HG02623 (cell line): ENCODE data around the gene PIGV.

Experiments used
- ATAC-seq: cut with Tn5 transposase; IDR thresholded peaks from one replicate; pipeline ENCODE4 v1.9.1; 2021; ENCODE audit warnings: moderate library complexity; ENCODE audit not compliant: unreplicated experiment

The PIGV gene

DNA sequence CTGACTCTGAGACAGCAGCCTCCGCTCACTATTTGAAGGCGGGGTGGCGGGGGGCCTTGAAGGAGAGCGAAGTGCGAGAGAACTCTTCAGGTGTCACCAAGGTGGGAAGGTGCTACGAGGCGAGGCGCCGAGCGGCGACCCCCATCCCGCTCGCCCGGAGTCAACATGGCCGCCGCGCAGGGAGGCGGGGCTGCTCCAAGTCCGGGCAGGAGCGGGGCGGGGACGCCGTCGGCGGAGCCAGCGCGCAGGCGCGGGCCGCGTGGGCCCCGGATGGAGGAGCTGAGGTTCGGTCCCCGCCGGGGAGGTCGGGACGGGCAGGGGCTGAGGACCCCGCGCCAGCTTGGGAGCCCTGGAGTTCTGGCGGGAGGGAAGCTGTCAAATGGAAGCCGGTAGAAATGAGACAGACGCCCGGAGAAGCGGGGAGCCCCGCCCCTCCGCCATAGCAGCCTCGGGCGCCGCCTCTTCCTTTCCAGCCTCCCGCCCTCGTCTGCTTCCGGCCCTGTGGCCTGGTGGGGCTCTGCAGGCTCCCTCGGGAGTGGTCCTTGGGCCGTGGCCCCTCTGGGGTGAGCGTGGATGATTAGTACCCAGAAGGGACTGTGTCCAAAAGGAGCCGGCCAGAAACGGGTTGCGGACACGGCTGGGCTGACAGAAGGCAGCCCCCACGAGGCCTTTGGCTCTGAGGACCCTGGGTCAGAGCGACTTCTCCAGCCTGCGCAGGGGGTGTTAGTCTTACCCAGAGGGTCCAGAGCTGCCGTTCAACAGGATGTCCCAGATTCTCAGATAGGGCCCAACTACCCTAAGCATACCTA, at the start of gene PIGV:
PIGV (plus strand) TSS at position 245 of the 809 bp plus-strand sequence. CDS start 2,866 bp downstream, outside the sequence.
- ATAC-seq: peak; percentile 67

- no peak for ATAC-seq
Measured at GRCh38 chr1:26739329-26739914, 48.3 kb upstream of the PIGV start.

DNA sequence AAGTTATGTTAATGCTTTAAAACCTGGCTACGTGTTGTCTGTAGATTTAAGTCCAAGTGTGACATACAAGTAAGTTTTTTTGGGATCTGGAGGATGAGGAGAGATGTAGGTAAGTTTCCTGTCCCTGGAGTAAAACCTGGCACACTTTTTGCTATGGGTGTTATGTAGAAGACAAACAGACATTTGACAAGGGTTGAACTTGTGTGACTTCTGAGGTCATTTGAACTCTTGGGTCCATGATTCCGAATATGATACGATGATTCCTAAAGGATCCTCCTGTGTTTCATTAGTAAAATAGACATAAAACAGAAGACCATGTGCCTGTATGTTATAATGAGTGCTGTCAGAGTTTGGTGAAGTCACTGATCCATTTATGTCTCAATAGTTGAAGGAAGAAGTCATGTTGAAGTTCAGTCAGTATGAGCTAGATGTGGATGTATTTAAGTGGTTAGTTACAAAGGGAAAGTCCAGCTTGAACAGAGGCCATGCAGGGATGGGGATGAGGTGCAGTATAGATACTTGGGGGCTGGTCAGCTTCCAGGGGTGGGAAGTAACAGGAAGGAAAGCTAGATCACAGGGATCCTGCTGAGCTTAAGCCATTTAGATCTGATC, 47.6 kb upstream of the PIGV start:
- ATAC-seq: no peak

- ATAC-seq: no peak
Measured at GRCh38 chr1:26740952-26741351, 46.8 kb upstream of the PIGV start.

DNA sequence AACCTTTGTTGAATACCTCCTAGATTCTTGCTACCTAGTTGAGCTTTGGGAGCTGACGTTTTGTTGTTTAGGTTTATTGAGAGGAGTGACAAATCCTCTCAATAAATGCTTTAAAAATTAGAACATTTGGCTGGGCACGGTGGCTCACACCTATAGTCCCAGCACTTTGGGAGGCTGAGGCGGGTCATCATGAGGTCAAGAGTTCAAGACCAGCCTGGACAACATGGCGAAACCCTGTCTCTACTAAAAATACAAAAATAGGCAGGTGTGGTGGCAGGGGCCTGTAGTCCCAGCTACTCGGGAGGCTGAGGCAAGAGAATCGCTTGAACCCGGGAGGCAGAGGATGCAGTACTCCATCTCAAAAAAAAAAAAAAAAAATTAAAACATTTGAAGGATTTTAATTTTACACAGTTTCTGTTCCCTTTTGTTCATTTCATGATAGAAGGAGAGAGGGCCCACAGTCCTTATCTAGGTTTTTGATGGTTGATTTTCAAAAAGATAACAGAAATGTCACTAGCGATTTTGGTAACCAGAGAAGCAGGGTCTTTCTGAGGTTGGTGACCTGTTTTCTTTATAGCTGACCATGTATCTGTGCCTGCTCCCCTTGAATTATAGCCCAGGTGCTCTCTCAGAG, 44.2 kb upstream of the PIGV start:
- no peak for ATAC-seq

GRCh38 chr1:26744075-26744959, 43.4 kb upstream of the PIGV start:
- peak; percentile 96 for ATAC-seq

DNA sequence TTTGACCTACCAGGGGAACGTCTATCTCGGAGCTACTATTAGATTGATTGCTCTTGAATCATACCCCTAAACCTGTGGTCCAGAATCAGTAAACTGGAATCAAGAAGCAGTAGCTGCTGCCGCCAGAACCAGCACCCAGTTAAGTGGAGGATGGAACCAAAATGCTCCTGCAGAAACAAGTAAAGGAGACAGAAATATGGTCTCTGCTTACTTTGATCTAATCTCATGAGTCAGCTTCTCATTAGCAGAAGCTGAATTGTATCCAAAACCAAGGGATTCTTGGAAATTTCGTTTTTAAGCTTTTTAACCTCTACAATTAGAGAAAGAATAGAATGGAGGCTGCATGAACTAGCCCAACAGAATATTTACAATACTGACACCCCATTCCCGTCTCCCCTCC, 42.6 kb upstream of the PIGV start:
- ATAC-seq: no peak

DNA sequence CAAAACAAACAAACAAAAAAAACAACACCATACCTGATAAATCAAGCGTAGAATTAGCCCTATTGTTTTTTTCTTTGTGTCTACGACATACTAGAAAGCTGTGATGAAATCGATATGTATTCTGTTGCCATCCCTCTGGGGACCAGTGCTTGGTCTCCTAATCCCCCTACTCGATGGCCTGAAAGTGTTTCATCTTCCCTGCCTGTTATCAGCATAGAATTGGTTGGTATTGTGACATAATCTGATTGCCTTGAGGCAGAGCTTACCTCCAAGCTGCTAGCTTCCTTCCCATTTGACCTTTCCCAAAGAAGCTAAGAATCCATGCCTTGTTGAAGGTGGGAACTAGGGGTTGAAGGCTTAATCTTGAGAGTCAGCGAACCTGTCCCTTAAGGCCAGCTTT, 40.7 kb upstream of the PIGV start:
- ATAC-seq: no peak

GRCh38 chr1:26748351-26748750, 39.4 kb upstream of the PIGV start:
- no peak for ATAC-seq

DNA sequence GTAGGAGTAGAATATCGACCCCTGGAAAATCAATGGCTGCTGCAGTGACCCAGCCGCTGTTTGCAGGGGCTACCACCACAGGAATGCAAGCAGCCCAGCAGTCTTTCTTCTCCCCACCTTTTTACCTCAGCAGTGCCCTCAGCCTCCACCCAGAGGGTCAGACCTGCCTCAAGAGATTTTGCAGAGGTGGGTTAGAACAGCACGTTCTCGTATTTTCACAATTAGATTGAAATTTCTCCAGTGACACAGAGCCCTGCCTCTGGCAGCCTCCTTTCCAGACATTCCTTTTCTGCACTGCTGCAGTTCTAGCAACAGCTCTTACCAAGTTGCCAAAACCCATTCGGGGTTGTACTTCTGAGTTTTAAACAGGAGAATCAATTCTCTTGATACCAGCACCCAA, 38.3 kb upstream of the PIGV start:
- ATAC-seq: no peak

DNA sequence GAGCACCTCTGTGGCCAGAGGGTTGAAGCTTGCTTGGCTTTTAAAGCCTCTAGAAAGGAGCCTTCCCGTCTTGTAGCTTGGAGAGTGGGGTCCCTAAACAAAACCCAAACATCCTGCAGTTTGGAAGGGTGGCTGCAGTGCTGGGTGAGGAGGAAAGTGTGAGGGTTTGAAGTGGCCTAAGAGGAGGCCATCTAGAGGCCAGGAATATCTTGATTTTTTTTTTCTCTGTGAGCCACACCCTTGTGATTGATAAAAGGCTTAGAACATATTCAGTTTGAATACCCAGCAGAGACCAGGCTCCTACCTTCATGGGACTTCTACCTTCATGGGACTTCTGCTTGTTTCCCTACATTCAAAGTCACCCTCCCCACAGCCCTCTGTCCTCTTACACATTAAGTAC, 37.3 kb upstream of the PIGV start:
- ATAC-seq: no peak

GRCh38 chr1:26752519-26752918, 35.2 kb upstream of the PIGV start:
- ATAC-seq: no peak

GRCh38 chr1:26754086-26754874, 33.5 kb upstream of the PIGV start:
- ATAC-seq: no peak

- ATAC-seq: no peak
Measured at GRCh38 chr1:26758358-26758757, 29.4 kb upstream of the PIGV start.

- no peak for ATAC-seq
Measured at GRCh38 chr1:26759531-26759930, 28.2 kb upstream of the PIGV start.

DNA sequence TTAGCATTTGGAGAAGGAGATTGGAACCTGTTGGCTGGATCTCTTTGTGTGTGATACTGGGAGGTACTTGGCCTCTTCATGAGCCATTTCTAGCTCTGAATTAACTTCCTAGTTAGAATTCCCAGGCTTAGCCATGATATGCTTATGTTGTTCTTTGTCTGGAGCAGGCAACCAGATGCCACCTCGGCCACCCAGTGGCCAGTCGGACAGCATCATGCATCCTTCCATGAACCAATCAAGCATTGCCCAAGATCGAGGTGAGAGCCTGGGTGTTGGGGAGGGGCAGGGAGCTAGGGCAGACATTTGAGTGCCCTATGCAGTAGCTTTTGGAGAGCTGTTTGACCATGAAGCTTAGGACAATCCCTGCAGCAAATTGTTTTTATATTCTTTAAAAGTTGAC, 26.5 kb upstream of the PIGV start:
- ATAC-seq: no peak

- ATAC-seq: no peak
Measured at GRCh38 chr1:26767714-26768113, 20.0 kb upstream of the PIGV start.

GRCh38 chr1:26768755-26769154, 19.0 kb upstream of the PIGV start:
- no peak for ATAC-seq

- ATAC-seq: no peak
Measured at GRCh38 chr1:26771285-26771642, 16.5 kb upstream of the PIGV start.
